DOHH2 (cell line): ENCODE data around the gene SNX9.

ENCODE experiments used
- H3F3A ChIP-seq: fragments of 200-600 bp; sonication (generic), shearing (Covaris generic); 2 replicates; pipeline ENCODE4 v1.6.0; 2016; ENCODE audit warnings: antibody characterized with exemption, mild to moderate bottlenecking; ENCODE audit not compliant: control insufficient read depth, insufficient read depth
- H3K27ac ChIP-seq: fragments of 200-600 bp; sonication (generic); 2 replicates; pipeline ENCODE4 v1.5.1; 2014; ENCODE audit warnings: low read depth, mild to moderate bottlenecking, low read length, moderate library complexity
- H3K27me3 ChIP-seq: fragments of 200-600 bp; sonication (generic); 2 replicates; pipeline ENCODE4 v1.6.1; 2014; ENCODE audit warnings: mild to moderate bottlenecking, low read length, mixed read lengths; ENCODE audit not compliant: control insufficient read depth
- H3K36me3 ChIP-seq: fragments of 200-600 bp; sonication (generic); 2 replicates; pipeline ENCODE4 v1.6.1; 2014; ENCODE audit warnings: mild to moderate bottlenecking, low read length, moderate library complexity, mixed read lengths; ENCODE audit not compliant: control insufficient read depth
- H3K4me1 ChIP-seq: fragments of 200-600 bp; sonication (generic); 2 replicates; pipeline ENCODE4 v1.6.1; 2014; ENCODE audit warnings: mild to moderate bottlenecking, low read length, mixed read lengths; ENCODE audit not compliant: control insufficient read depth
- H3K4me2 ChIP-seq: fragments of 200-600 bp; sonication (generic); 2 replicates; pipeline ENCODE4 v1.6.0; 2014; ENCODE audit warnings: mild to moderate bottlenecking, low read length, moderate library complexity
- H3K4me3 ChIP-seq: fragments of 200-600 bp; sonication (generic); 2 replicates; pipeline ENCODE4 v1.5.1; 2014; ENCODE audit warnings: mild to moderate bottlenecking, low read length, mixed read lengths
- H3K79me2 ChIP-seq: fragments of 200-600 bp; sonication (generic); 2 replicates; pipeline ENCODE4 v1.6.1; 2014; ENCODE audit warnings: mild to moderate bottlenecking, low read length, mixed read lengths; ENCODE audit not compliant: control insufficient read depth
- H3K9me2 ChIP-seq: fragments of 200-600 bp; sonication (generic); replicated peaks from 2 replicates; pipeline ENCODE4 v1.6.1; 2014; ENCODE audit warnings: mild to moderate bottlenecking, low read length, mixed read lengths; ENCODE audit not compliant: control insufficient read depth
- H3K9me3 ChIP-seq: fragments of 200-600 bp; sonication (generic); 2 replicates; pipeline ENCODE4 v1.6.1; 2014; ENCODE audit warnings: antibody characterized with exemption, low read length, mixed read lengths; ENCODE audit not compliant: control insufficient read depth, insufficient read depth
- H4K20me1 ChIP-seq: fragments of 200-600 bp; sonication (generic); 2 replicates; pipeline ENCODE4 v1.6.0; 2014; ENCODE audit warnings: low read depth, mild to moderate bottlenecking, antibody characterized with exemption, low read length, moderate library complexity; ENCODE audit not compliant: control insufficient read depth, insufficient read depth
- CTCF ChIP-seq: fragments of 200-600 bp; sonication (generic); IDR thresholded peaks from one replicate; pipeline ENCODE4 v1.5.1; 2014; ENCODE audit warnings: antibody characterized with exemption, mild to moderate bottlenecking, low read depth, low read length; ENCODE audit not compliant: poor library complexity, severe bottlenecking
- EZH2phosphoT487 ChIP-seq: fragments of 200-600 bp; sonication (generic); IDR thresholded peaks from 2 replicates; pipeline ENCODE4 v1.6.1; 2017; ENCODE audit warnings: borderline replicate concordance, mild to moderate bottlenecking, antibody characterized with exemption, low read length, moderate library complexity, mixed read lengths

The SNX9 gene

GRCh38 chr6:157808405-157808950 lies 14.6 kb upstream of the SNX9 start:
- H3K27ac ChIP-seq: no peak overlapping the region
- H3K9me3 ChIP-seq: no peaks in the 10 kb centered on the region
- no peaks in the 10 kb centered on the region for H3K9me2 ChIP-seq
- H3K4me2 ChIP-seq: no peak overlapping the region
- TF ChIP-seq CTCF (no peak), EZH2phosphoT487 (no peak)
- peaks cover 7% of the 10 kb centered on the region; the same call in 1 of the 2 replicates for H3K27me3 ChIP-seq
- H4K20me1 ChIP-seq: no peaks in the 10 kb centered on the region
- no peaks in the 10 kb centered on the region for H3F3A ChIP-seq
- H3K79me2 ChIP-seq: no peaks in the 10 kb centered on the region
- no peaks in the 10 kb centered on the region for H3K36me3 ChIP-seq
- no peak overlapping the region for H3K4me3 ChIP-seq
- no peaks in the 10 kb centered on the region for H3K4me1 ChIP-seq

- Histone ChIP-seq H3K27me3 (peaks cover 7% of the 10 kb centered on the region; the same call in 1 of the 2 replicates), H3K36me3 (no peaks in the 10 kb centered on the region), H3K4me3 (no peak overlapping the region), H3K27ac (no peak overlapping the region), H3K9me3 (no peaks in the 10 kb centered on the region), H3K9me2 (no peaks in the 10 kb centered on the region), H3K4me2 (no peak overlapping the region), H3K79me2 (no peaks in the 10 kb centered on the region), H4K20me1 (no peaks in the 10 kb centered on the region), H3K4me1 (peaks cover 5% of the 10 kb centered on the region), H3F3A (no peaks in the 10 kb centered on the region)
- TF ChIP-seq EZH2phosphoT487: no peak
- TF ChIP-seq CTCF: no peak
Observed at GRCh38 chr6:157809613-157810012, 13.4 kb upstream of the SNX9 start.

GRCh38 chr6:157811137-157811475 lies 11.9 kb upstream of the SNX9 start:
- TF ChIP-seq CTCF (no peak), EZH2phosphoT487 (no peak)
- Histone ChIP-seq H3K4me3 (no peak overlapping the region), H3K4me1 (peaks cover 20% of the 10 kb centered on the region), H3K9me2 (no peaks in the 10 kb centered on the region), H3F3A (0 out of 2 replicates have a peak, but pooled peaks cover 3% of the 10 kb centered on the region), H3K79me2 (no peaks in the 10 kb centered on the region), H3K9me3 (no peaks in the 10 kb centered on the region), H4K20me1 (no peaks in the 10 kb centered on the region), H3K36me3 (no peaks in the 10 kb centered on the region), H3K27ac (no peak overlapping the region), H3K4me2 (no peak overlapping the region), H3K27me3 (peaks cover 7% of the 10 kb centered on the region; the same call in 1 of the 2 replicates)
